Measurements from ENCODE around the gene EXOC6B.

EXOC6B gene

DNA sequence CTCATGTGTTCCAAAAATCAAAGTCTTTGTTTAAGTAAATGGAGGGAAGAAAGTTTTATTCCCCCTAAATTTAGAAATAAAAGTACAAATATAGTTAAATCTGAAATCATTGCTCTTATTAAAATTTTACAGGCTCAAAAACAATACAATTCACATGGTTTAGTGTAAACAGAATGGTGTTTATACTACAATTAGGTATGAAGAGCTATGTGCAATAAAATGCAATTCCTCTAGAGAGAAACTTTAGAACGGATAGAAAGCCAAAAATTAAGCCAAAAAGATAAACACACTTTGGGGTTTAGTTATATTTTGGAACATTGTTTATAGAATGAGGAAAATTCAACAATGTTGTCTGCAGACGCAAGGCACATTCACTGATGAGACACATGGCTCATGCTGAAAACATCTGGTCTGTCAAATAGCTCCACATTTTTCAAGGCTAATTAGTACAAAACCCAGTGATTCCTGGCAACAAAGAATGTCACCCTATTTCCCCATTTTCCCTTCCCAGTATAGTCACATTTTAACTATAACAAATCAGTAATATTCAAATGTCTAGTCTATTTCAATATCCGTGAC is 103.3 kb downstream of the EXOC6B start:
- Histone ChIP-seq H3K4me3 (ENCODE audit: low read length) (no peak overlapping the region), H3K27me3 (ENCODE audit: insufficient read depth, low read length) (no peaks in the 10 kb centered on the region), H3K4me1 (ENCODE audit: insufficient read depth, low read length) (peaks cover 9% of the 10 kb centered on the region), H3K27ac (ENCODE audit: low read length) (no peak overlapping the region), H3K36me3 (ENCODE audit: insufficient read depth, low read depth, low read length) (peaks cover 5% of the 10 kb centered on the region; the same call in 1 of the 2 replicates), H3K9me3 (ENCODE audit: insufficient read depth, low read depth, low read length) (no peaks in the 10 kb centered on the region), H3K9ac (ENCODE audit: low read depth, low read length) (no peak overlapping the region)

DNA sequence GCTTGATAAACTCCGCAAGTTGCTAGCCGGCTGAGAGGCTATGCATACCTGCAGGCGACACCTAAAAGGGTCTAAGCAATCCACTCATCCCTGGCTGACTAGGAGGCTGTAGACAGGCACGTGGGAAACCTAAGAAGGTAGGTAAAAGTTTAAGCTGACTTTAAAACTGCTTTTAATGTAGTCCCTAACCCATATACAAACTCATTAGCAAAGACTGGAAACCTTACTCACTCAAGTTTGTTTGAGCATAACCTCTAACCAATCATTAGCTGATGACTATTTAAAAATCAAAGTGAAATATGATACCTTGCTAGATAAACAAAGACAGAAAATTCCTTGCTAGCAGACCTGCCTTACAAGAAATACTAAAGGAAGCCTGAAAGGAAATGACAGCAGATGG is 106.4 kb downstream of the EXOC6B start:
- peaks cover 5% of the 10 kb centered on the region; the same call in 1 of the 2 replicates for H3K36me3 ChIP-seq (ENCODE audit: insufficient read depth, low read depth, low read length)
- H3K9ac ChIP-seq (ENCODE audit: low read depth, low read length), result peak overlapping the region; percentile 12; the same call in 1 of the 2 replicates
- peaks cover 9% of the 10 kb centered on the region for H3K4me1 ChIP-seq (ENCODE audit: insufficient read depth, low read length)
- peak overlapping the region; percentile 44; the same call in 1 of the 2 replicates for H3K4me3 ChIP-seq (ENCODE audit: low read length)
- H3K9me3 ChIP-seq (ENCODE audit: insufficient read depth, low read depth, low read length), result no peaks in the 10 kb centered on the region
- no peak overlapping the region for H3K27ac ChIP-seq (ENCODE audit: low read length)
- no peaks in the 10 kb centered on the region for H3K27me3 ChIP-seq (ENCODE audit: insufficient read depth, low read length)

DNA sequence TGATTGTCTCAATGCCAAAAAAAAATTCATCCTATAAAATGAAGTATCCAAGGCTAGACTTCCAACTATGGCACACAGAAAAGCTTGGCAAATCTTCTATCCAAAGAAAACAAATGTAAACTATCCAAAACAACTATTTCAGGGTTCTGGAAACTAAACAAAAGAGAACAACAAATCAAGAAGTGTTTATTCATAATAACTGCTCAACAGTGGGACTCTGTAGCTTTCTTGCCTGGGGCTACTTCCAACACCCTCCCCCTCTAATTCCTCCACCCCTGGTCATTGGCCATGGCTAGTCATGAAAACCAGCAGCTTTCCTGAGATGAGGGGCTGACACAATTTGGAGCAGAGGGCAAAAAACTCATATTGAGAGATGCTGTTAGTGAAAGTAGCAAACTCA is 107.0 kb downstream of the EXOC6B start:
- H3K27me3 ChIP-seq (ENCODE audit: insufficient read depth, low read length), result no peaks in the 10 kb centered on the region
- peaks cover 9% of the 10 kb centered on the region for H3K4me1 ChIP-seq (ENCODE audit: insufficient read depth, low read length)
- no peaks in the 10 kb centered on the region for H3K9me3 ChIP-seq (ENCODE audit: insufficient read depth, low read depth, low read length)
- peaks cover 5% of the 10 kb centered on the region; the same call in 1 of the 2 replicates for H3K36me3 ChIP-seq (ENCODE audit: insufficient read depth, low read depth, low read length)
- no peak overlapping the region for H3K27ac ChIP-seq (ENCODE audit: low read length)
- no peak overlapping the region for H3K4me3 ChIP-seq (ENCODE audit: low read length)
- peak overlapping the region; percentile 12; the same call in 1 of the 2 replicates for H3K9ac ChIP-seq (ENCODE audit: low read depth, low read length)

DNA sequence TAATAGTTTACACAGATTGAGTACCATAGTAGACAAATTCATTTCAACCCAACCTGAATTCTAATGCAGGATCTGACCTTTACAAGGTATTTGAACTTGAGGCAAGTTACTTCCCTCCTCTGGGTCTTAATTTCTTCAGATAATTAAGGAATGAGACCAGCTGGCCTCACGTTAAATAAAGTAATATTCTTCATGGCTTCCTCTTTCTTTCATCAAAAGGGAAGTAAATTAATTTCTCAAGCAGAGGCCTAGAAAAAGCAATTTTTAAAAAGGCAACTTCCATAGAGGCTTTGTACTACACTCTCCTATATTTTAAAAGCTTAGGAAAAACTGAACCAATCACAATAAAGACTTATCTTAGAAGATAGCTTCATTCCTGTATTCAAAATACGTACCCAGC is 109.2 kb downstream of the EXOC6B start:
- Histone ChIP-seq H3K27me3 (ENCODE audit: insufficient read depth, low read length) (no peaks in the 10 kb centered on the region), H3K9me3 (ENCODE audit: insufficient read depth, low read depth, low read length) (no peaks in the 10 kb centered on the region), H3K4me3 (ENCODE audit: low read length) (no peak overlapping the region), H3K4me1 (ENCODE audit: insufficient read depth, low read length) (peaks cover 9% of the 10 kb centered on the region; the same call in 1 of the 2 replicates), H3K36me3 (ENCODE audit: insufficient read depth, low read depth, low read length) (peaks cover 5% of the 10 kb centered on the region; the same call in 1 of the 2 replicates), H3K9ac (ENCODE audit: low read depth, low read length) (no peak overlapping the region), H3K27ac (ENCODE audit: low read length) (no peak overlapping the region)

DNA sequence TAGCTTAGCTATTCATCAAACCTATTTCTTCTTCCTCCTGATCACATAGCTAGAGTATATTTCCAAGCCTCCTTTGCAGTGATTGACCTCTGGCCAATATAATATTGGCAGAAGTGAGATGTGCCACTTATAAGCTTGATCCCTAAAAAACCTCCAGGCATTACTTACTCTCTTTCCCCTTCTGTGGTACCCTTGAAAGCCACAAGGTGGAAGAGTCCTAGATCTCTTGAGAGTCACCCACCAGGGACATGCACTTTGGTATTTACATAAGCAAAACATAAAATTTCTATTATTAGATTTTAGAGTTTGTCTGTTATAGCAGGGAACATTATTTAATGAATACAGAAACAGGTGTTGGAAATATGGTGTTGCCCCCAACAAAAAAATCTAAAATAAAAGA is 112.0 kb downstream of the EXOC6B start:
- no peaks in the 10 kb centered on the region; the same call in 1 of the 2 replicates for H3K4me1 ChIP-seq (ENCODE audit: insufficient read depth, low read length)
- no peak overlapping the region for H3K27ac ChIP-seq (ENCODE audit: low read length)
- H3K27me3 ChIP-seq (ENCODE audit: insufficient read depth, low read length), result no peaks in the 10 kb centered on the region

DNA sequence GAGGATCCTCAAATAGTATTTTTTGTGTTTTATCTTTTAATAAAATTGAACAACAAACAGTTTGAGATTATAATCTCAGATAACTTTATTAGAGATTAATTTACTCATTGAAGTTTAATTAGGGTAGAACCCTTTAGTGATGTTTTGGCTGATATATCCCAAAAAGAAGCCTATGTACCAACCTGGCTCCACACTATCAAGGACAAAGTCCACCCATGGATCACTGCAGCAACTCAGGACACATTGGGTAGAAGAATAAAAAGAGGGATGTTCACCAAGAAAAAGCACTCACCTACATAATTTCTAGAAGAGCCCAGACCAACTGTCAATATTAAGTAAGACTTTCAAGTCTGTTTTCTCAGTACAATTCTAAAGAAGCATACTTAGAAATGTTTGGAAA is 112.9 kb downstream of the EXOC6B start:
- no peaks in the 10 kb centered on the region for H3K27me3 ChIP-seq (ENCODE audit: insufficient read depth, low read length)
- H3K4me1 ChIP-seq (ENCODE audit: insufficient read depth, low read length), result no peaks in the 10 kb centered on the region
- no peak overlapping the region for H3K9ac ChIP-seq (ENCODE audit: low read depth, low read length)
- no peaks in the 10 kb centered on the region for H3K9me3 ChIP-seq (ENCODE audit: insufficient read depth, low read depth, low read length)
- H3K36me3 ChIP-seq (ENCODE audit: insufficient read depth, low read depth, low read length), result peaks cover 4% of the 10 kb centered on the region; the same call in 1 of the 2 replicates
- no peak overlapping the region for H3K4me3 ChIP-seq (ENCODE audit: low read length)
- no peak overlapping the region for H3K27ac ChIP-seq (ENCODE audit: low read length)

More for the DNA sequence above, 112.0 kb downstream of the EXOC6B start:
- Histone ChIP-seq H3K4me3 (ENCODE audit: low read length) (no peak overlapping the region), H3K9me3 (ENCODE audit: insufficient read depth, low read depth, low read length) (no peaks in the 10 kb centered on the region), H3K9ac (ENCODE audit: low read depth, low read length) (no peak overlapping the region), H3K36me3 (ENCODE audit: insufficient read depth, low read depth, low read length) (peaks cover 5% of the 10 kb centered on the region; the same call in 1 of the 2 replicates)

DNA sequence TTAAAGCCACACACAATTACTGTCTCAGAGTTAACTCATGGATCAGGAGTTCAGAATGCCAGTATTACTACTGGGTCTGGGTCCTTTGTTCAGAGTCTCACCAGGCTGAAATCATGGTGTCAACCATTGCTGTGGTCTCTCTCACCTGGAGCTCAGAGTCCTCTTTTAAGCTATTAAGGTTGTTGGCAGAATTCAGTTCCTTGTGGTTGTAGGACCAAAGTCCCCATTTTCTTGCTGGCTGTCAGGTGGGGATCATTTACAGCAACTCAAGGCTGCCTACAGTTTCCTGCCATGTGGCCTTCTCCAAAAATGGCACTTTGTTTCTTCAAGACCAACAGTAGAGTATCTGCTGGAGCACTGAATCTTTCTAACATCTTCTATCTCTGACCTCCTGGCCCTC is 113.5 kb downstream of the EXOC6B start:
- Histone ChIP-seq H3K9me3 (ENCODE audit: insufficient read depth, low read depth, low read length) (no peaks in the 10 kb centered on the region), H3K27ac (ENCODE audit: low read length) (no peak overlapping the region), H3K9ac (ENCODE audit: low read depth, low read length) (no peak overlapping the region), H3K36me3 (ENCODE audit: insufficient read depth, low read depth, low read length) (no peaks in the 10 kb centered on the region), H3K4me3 (ENCODE audit: low read length) (no peak overlapping the region), H3K4me1 (ENCODE audit: insufficient read depth, low read length) (no peaks in the 10 kb centered on the region), H3K27me3 (ENCODE audit: insufficient read depth, low read length) (no peaks in the 10 kb centered on the region)

DNA sequence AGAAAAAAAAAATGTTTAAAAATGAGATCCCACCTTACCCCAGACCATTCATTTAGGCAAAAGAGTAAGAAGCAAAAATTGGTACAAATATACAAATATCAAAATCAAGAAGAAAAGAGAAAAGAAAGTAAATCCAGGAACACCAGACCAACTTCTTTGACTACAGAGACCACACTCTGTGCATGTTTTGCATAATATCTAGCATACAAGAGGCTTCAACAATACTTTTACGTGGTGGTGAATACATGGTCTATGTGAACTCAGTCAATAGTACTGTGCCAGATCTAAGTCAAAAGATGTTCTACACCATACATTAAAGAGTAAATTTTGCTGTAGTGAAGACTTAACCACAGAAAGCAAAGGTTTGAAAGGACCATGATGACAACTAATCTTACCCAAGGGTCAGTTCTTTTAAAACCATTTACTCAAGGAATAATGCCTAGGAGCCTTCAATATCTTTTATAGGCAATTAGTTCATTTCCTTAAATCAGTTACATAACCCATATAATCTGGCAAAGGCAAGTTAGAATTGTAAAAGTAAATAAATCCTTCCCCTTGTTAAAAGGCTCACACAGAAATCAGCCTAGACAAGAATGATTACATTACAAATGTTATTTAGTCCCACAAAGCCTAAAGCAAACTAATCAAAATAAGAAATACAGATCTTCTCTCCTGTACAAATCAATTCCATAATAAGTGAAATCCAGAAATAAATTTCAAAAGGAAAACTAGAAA is 115.2 kb downstream of the EXOC6B start:
- H3K9me3 ChIP-seq (ENCODE audit: insufficient read depth, low read depth, low read length), result no peaks in the 10 kb centered on the region
- H3K27me3 ChIP-seq (ENCODE audit: insufficient read depth, low read length), result no peaks in the 10 kb centered on the region
- H3K36me3 ChIP-seq (ENCODE audit: insufficient read depth, low read depth, low read length), result no peaks in the 10 kb centered on the region
- H3K4me1 ChIP-seq (ENCODE audit: insufficient read depth, low read length), result no peaks in the 10 kb centered on the region
- H3K27ac ChIP-seq (ENCODE audit: low read length), result no peak overlapping the region
- H3K9ac ChIP-seq (ENCODE audit: low read depth, low read length), result no peak overlapping the region
- H3K4me3 ChIP-seq (ENCODE audit: low read length), result no peak overlapping the region

DNA sequence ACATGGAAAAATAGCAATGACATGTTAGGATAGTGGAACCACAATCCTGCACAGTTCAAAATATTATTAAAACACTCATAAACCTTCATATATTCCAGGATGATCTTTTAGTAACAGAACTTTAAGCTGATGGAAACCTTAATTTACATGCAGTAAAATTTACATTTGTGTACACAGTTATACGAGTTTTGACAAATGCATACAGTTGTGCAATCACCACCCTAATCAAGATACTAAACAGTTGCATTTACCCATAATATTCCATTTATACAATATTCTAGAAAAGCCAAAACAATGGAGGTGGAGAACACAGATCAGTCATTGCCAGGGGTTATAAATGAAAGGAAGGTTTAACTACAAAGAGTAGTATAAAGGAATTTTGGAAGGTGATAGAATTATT is 117.6 kb downstream of the EXOC6B start:
- H3K9me3 ChIP-seq (ENCODE audit: insufficient read depth, low read depth, low read length), result no peaks in the 10 kb centered on the region
- no peaks in the 10 kb centered on the region for H3K36me3 ChIP-seq (ENCODE audit: insufficient read depth, low read depth, low read length)
- no peak overlapping the region for H3K27ac ChIP-seq (ENCODE audit: low read length)
- no peaks in the 10 kb centered on the region for H3K27me3 ChIP-seq (ENCODE audit: insufficient read depth, low read length)
- H3K4me1 ChIP-seq (ENCODE audit: insufficient read depth, low read length), result no peaks in the 10 kb centered on the region
- no peak overlapping the region for H3K9ac ChIP-seq (ENCODE audit: low read depth, low read length)
- no peak overlapping the region for H3K4me3 ChIP-seq (ENCODE audit: low read length)

DNA sequence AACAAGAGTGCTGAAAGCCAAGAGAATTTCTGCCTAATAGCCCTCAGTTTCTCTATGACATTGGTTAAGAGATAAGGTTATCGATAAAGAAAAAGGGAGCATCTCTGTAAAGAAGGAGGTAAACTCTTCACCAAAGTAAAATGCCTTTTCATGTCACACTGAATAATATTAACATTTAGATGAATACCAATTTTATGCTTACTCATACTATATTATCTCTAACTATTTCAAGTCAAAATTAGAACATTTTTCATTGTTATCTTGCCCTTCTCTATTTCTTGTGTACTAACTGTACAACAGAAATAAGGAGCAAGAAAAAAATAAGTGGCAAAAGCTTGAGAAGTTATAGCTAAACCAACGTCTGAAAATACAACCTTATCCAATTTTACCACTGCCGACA is 127.5 kb downstream of the EXOC6B start:
- H3K27ac ChIP-seq (ENCODE audit: low read length), result no peak overlapping the region
- H3K36me3 ChIP-seq (ENCODE audit: insufficient read depth, low read depth, low read length), result no peaks in the 10 kb centered on the region
- H3K9ac ChIP-seq (ENCODE audit: low read depth, low read length), result no peak overlapping the region
- H3K27me3 ChIP-seq (ENCODE audit: insufficient read depth, low read length), result no peaks in the 10 kb centered on the region
- H3K4me3 ChIP-seq (ENCODE audit: low read length), result no peak overlapping the region
- H3K9me3 ChIP-seq (ENCODE audit: insufficient read depth, low read depth, low read length), result no peaks in the 10 kb centered on the region
- H3K4me1 ChIP-seq (ENCODE audit: insufficient read depth, low read length), result peaks cover 10% of the 10 kb centered on the region; the same call in 1 of the 2 replicates

DNA sequence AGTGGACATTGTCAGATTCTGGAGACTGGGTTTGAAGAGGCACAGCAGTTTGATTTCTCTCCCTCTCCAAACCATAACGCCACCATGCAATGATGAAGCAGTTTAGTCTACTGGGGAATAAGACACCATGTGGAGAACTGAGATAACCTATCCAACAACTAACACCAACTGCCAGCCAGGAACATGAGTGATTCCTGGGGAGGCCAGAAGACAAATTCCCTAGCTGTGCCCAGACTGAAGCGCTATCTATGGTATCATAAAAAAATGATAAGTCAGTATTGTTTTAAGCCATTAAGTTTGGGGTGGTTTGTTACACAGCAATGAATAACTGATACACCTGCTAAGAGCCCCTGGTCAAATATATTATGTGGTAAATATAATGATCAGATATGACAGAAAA is 129.3 kb downstream of the EXOC6B start:
- no peak overlapping the region for H3K27ac ChIP-seq (ENCODE audit: low read length)
- no peak overlapping the region for H3K9ac ChIP-seq (ENCODE audit: low read depth, low read length)
- H3K4me3 ChIP-seq (ENCODE audit: low read length), result no peak overlapping the region
- H3K9me3 ChIP-seq (ENCODE audit: insufficient read depth, low read depth, low read length), result no peaks in the 10 kb centered on the region
- peaks cover 10% of the 10 kb centered on the region; the same call in 1 of the 2 replicates for H3K4me1 ChIP-seq (ENCODE audit: insufficient read depth, low read length)
- no peaks in the 10 kb centered on the region for H3K27me3 ChIP-seq (ENCODE audit: insufficient read depth, low read length)
- H3K36me3 ChIP-seq (ENCODE audit: insufficient read depth, low read depth, low read length), result no peaks in the 10 kb centered on the region

DNA sequence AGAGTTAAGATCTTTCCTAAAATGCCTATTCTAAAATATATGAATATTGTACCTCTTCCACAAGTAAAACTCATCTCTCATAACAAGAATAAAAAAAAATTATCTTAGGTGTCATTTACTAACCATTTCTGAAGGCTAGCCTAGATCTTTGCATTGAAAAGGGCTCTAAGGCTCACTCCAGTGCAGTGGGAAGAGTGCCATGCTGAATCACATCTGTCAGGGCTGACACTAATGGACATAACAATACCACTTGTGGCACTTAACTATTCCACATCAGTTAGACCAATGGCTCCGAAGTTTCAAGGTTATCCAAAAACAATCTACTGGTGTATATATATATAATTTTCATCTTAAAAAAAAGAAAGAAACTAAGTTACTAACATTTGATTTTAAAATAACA is 130.2 kb downstream of the EXOC6B start:
- H3K9me3 ChIP-seq (ENCODE audit: insufficient read depth, low read depth, low read length), result no peaks in the 10 kb centered on the region
- H3K9ac ChIP-seq (ENCODE audit: low read depth, low read length), result no peak overlapping the region
- no peak overlapping the region for H3K4me3 ChIP-seq (ENCODE audit: low read length)

More for the DNA sequence above, 130.2 kb downstream of the EXOC6B start:
- no peaks in the 10 kb centered on the region for H3K27me3 ChIP-seq (ENCODE audit: insufficient read depth, low read length)
- no peaks in the 10 kb centered on the region for H3K36me3 ChIP-seq (ENCODE audit: insufficient read depth, low read depth, low read length)
- H3K4me1 ChIP-seq (ENCODE audit: insufficient read depth, low read length), result peaks cover 10% of the 10 kb centered on the region; the same call in 1 of the 2 replicates
- no peak overlapping the region for H3K27ac ChIP-seq (ENCODE audit: low read length)

Data from iPS-20b (cell line).